ENCODE results near the gene CASKIN1.
A peak's percentile ranks its signal among the peaks of the same experiment; 100 is the strongest.
"Not testable (repeated sequence)": the region's sequence is repeated elsewhere in the genome, so short reads cannot be mapped to it uniquely, and the experiment has no call there.

The CASKIN1 gene, protein sequence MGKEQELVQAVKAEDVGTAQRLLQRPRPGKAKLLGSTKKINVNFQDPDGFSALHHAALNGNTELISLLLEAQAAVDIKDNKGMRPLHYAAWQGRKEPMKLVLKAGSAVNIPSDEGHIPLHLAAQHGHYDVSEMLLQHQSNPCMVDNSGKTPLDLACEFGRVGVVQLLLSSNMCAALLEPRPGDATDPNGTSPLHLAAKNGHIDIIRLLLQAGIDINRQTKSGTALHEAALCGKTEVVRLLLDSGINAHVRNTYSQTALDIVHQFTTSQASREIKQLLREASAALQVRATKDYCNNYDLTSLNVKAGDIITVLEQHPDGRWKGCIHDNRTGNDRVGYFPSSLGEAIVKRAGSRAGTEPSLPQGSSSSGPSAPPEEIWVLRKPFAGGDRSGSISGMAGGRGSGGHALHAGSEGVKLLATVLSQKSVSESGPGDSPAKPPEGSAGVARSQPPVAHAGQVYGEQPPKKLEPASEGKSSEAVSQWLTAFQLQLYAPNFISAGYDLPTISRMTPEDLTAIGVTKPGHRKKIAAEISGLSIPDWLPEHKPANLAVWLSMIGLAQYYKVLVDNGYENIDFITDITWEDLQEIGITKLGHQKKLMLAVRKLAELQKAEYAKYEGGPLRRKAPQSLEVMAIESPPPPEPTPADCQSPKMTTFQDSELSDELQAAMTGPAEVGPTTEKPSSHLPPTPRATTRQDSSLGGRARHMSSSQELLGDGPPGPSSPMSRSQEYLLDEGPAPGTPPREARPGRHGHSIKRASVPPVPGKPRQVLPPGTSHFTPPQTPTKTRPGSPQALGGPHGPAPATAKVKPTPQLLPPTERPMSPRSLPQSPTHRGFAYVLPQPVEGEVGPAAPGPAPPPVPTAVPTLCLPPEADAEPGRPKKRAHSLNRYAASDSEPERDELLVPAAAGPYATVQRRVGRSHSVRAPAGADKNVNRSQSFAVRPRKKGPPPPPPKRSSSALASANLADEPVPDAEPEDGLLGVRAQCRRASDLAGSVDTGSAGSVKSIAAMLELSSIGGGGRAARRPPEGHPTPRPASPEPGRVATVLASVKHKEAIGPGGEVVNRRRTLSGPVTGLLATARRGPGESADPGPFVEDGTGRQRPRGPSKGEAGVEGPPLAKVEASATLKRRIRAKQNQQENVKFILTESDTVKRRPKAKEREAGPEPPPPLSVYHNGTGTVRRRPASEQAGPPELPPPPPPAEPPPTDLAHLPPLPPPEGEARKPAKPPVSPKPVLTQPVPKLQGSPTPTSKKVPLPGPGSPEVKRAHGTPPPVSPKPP (N-terminal part only)

DNA sequence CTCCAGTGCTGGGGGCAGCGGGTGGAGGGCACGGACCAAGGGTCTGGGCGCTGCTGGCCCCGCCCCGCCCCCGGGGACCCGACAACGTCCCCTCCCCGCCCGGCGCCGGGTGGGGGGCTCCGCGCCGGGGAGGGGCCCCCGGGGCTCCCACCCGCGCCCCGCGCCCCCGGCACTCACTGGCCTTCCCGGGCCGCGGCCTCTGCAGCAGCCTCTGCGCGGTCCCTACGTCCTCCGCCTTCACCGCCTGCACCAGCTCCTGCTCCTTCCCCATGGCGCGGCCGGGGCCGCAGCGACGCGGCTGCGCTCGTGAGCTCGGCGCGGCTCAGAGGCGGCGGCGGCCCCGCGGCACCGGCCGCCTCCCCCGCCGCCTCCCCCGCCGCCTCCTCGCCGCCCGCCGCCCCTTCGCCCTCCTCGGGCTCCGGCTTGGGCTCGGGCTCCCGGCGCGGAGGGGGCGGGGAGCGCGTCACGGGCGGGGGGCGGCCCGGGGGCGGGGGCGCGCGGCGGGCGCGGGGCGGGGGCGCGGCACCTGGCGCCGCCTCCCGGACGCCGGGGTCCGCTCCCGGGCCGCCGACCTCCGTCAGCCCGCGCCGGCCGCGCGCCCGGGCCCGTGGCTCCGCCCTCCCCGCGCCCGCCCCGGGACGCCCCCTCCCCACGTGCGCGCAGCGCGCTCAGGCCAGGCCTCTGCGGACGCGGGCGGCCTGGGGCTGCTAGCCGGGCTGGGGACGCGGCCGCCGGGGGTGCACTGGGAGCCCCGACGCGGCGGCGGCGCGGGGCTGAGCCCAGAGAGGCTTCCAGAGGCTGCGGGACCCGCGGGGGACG, at the start of gene CASKIN1:
Gene CASKIN1 (minus strand): TSS at position 444 of the 819 bp plus-strand sequence. CDS start 173 bp downstream, at position 271.
- peak; percentile 33 for DNase-seq

DNA sequence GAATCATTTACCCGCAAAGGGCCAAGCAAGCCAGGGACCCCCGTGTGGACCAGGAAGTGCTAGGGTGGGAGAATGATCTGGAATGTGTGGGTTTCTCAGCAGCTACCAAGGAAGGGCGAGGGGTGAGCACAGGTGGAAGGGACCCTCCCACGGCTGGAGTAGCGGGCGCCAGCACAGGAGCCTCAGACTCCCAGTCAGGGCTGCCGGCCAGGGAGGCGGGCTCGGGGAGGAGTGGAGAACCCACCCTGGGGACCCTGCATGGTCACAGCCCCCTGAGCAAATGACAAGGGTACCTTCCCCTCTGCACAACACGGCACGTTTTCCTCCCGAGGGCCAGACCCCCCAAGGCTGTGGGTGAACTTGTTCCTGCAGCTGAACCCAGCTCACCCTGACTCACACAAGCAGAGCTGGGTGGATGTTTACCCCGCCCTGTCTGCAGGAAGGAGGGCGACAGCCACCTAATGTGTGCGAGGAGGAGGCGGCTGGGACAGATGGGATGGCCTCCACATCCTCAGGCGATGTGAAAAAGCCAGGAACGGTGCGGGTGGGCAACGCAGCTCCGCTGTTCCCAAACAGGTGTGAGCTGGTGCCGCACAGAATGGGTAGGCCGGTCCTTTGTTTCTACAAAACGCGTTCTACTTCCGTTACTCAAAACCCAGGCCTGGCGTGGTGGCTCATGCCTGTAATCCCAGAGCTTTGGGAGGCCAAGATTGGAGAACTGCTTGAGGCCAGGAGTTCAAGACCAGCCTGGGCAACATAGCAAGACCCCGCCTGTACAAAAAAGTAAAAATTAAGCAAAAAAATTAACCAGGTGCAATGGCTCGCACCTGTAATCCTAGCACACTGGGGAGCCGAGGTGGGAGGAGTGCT, 48.8 kb upstream of the CASKIN1 start:
- no peak for DNase-seq

DNA sequence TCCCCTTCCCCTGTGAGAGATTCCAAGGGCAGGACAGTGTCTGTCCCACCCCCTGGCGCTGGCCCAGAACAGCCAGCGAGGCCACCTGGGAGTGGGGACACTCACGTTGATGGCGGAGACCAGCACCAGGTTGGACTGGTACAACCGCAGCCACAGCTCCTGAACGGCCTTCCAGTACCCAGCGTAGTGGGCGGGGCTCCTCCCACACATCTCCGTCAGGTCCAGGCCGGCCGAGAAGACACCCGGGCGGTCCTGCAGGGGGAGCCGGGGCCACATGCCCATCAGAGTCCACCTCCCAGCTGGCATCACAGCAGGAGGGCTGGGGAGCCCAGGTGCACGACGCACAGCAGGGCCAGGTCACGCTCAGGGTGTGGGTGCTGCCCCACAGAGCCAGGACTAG, 47.9 kb upstream of the CASKIN1 start:
- DNase-seq: no peak

DNA sequence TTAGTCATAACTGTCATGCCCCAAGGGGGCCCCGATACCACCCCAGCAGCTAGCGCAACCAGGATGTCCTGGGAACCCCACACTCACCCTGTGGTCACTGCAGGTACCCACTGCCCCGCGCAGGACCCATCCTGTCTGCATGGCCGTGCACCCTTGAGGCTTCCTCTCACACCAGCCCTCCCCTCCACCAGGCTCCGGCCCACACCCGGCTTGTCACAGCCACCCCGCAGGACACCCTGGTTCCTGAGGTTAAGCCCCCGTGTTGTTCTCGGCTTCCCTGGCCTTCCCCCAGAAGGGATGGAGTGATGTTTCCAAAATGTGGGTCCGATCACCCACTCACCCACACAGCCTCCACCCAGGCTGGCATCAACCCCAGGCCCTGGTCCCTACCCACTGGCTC, 47.4 kb upstream of the CASKIN1 start:
- DNase-seq: no peak

DNA sequence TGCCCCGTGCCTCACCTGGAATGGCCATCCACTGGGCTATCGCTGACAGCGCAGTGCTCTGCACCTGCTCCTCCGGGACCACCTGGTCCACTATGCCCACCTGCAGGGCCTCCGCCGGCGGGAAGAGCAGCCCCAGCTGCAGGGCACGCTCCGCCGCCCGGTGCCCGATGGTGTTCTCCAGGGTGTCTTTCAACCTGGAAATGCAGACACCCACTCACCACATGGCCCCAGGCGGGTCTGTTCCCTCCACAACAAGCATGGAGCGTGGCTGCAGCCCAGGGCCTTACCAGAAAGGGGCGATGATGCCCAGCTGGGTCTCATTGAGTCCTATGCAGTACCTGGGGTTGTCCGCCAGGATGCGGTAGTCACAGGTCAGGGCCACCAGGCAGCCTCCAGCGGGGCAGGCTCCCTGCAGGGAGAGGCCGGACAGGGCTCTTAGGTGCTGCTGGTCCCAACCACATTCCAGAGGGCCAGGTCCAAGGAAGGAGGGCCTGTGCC, 46.7 kb upstream of the CASKIN1 start:
- DNase-seq: no peak

DNA sequence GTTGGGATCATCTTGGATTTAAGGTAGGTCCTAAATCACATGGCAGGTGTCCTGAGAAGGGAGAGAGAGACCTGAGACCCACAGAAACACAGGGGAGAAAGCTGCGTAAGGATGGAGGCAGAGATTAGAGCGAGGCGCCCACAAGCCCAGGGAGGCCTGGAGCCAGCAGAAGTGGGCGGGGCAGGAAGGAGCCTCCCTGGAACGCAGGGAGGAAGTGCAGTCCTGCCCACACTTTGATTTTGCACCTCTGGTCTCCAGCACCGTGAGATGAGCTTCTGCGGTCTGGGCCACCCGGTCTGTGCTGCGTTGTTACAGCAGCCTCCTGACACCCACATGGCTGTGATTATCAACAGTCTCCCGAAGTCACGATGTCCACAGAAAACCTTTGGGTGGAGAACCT, 46.2 kb upstream of the CASKIN1 start:
- DNase-seq: no peak

DNA sequence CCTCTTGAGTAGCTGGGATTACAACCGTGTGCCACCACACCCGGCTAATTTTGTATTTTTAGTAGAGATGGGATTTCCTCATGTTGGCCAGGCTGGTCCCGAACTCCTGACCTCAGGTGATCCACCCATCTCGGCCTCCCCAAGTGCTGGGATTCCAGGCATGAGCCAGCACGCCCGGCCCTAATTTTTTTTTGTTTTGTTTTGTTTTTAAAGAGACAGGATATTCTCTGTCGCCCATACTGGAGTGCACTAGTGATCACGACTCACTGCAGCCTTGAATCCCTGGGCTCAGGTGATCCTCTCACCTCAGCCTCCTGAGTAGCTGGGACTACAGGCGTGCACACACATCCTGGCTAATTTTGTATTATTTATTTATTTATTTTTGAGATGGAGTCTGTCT, 43.9 kb upstream of the CASKIN1 start:
- not testable (repeated sequence) for DNase-seq

DNA sequence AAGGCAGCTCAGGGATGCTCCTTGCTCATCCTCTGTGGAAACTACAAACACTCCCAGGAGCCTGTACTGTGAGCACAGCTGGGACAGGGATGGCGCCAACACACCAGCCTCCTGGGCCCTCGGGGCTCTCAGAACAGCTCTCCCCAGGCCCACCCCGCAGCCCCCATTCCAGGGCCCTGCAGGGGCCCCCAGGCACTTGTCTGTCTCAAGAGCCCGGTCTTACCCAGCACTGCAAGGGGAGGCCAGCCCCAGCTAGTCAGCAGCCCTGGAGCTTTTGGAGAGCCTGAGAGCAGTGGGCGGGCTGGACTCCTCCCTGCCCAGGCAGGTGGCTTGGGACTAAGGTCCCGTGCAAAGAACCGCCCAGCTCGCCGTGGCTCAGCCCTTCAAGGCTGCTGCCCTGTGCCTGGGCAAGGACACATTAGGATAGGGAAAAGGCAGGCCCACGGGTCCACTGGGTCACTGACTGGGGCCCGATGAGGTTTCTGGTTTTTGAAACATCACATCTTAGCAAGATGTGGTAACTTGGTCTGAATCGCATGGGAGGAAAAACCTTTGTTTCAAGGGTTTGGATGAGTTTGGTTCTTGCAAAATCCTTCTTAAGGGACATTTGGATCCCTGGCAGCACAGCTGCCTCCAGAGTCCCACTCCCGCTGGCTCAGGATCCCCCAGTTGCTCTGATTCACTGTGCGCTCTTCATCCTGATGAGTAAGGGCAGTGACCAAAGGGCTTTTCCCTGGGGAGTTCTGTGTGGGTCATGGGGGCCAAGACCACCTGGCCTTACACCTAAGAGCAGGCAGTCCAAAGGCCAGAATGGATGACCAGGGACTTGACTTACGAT, 42.7 kb upstream of the CASKIN1 start:
- DNase-seq: no peak

DNA sequence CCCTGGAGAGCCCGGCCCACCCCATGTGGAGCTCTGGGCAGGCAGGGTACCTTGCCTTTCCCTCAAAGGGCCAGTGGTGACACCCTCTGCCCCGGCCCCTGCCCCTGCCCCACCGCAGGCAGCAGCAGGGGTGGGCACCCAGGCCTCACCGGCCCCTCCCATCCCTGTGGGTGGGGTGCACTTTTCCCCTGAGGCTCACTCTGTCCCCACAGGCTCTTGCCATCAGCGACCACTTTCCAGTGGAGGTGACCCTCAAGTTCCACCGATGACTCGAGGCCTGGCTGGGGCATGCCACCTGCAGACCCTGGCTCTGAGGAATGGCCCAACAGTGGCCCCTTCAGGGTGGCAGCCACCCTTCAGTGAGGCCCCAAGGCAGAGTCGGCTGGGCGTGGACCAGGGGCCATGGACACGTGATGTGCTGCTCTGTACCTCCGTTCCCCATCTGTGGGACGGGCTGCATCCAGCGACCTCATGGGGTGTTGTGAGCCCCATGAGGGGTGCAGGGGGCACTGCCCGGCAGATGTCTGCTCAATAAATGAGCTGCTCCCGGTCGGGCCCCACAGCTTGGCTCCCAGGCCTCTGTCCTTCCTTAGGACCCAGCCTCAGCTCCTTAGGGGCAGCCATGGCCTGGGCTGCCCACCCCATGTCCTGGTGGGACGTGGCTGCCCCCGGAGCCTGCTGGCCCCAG, 41.9 kb upstream of the CASKIN1 start:
- no peak for DNase-seq

DNA sequence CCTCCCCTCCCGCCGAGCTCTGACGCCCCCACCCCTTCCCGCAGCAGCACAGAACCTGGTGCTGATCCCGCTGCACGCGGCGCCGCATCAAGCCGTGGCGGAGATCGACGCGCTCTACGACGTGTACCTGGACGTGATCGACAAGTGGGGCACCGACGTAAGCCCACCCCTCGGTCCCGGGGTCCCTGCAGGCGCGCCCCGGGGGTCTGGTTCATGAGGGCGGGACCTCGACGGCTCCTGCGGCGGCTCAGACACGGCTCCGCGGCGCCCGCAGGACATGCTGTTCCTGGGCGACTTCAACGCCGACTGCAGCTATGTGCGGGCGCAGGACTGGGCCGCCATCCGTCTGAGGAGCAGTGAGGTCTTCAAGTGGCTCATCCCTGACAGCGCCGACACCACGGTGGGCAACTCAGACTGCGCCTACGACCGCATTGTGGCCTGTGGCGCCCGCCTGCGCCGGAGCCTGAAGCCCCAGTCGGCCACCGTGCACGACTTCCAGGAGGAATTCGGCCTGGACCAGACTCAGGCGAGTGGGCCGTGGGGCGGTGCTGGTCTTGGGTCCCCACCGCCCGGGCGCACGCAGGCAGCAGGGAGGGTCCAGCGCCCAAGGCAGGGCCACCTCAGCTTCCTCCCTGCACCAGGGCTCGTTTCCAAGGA, 41.2 kb upstream of the CASKIN1 start:
- no peak for DNase-seq

DNA sequence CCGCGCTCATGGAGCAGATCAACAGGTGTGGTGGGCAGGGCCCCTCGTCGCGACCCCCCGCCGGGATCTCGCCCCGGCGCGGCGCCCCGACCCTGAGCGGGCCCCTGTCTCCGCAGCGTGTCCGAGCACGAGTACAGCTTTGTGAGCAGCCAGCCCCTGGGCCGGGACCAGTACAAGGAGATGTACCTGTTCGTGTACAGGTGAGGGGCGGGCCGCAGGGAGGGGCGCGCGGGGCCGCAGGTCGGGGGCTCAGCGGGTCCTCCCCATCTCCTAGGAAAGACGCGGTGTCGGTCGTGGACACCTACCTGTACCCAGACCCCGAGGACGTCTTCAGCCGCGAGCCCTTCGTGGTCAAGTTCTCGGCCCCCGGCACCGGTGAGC, 40.7 kb upstream of the CASKIN1 start:
- no peak for DNase-seq

DNA sequence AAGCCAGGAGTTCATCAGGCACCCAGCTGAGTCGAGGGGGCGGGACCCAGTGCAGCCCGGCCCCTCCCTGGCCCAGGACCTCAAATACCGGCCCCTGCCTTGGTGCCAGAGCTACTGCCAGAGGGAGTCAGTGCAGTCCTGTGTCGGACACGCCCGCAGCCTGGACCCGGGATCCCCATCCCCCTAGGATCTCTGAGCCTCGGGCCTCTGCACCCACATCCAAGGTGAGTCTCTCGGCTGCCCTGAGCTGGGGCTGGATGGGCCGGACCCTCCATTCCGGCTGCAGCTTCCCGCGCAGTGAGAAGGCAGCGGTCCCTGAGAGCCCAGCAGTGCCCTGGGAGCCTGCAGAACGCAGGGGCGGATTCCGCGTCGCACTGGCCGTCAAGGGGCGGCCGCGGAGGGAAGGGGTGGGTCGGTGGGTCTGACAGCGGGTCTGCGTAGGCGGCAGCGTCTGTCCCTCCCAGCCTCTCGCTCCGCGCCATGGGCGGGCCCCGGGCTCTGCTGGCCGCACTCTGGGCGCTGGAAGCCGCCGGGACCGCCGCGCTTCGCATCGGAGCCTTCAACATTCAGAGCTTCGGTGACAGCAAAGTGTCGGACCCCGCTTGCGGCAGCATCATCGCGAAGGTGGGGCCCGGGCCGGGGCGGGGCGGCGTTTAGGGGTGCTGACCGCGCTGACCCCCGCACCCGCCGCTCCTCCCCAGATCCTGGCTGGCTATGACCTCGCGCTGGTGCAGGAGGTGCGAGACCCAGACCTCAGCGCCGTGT, 40.1 kb upstream of the CASKIN1 start, which contains the start of gene DNASE1L2:
Gene DNASE1L2 (plus strand): TSS at position 108 of the 765 bp plus-strand sequence. CDS start 373 bp downstream, at position 481.
- no peak for DNase-seq

DNA sequence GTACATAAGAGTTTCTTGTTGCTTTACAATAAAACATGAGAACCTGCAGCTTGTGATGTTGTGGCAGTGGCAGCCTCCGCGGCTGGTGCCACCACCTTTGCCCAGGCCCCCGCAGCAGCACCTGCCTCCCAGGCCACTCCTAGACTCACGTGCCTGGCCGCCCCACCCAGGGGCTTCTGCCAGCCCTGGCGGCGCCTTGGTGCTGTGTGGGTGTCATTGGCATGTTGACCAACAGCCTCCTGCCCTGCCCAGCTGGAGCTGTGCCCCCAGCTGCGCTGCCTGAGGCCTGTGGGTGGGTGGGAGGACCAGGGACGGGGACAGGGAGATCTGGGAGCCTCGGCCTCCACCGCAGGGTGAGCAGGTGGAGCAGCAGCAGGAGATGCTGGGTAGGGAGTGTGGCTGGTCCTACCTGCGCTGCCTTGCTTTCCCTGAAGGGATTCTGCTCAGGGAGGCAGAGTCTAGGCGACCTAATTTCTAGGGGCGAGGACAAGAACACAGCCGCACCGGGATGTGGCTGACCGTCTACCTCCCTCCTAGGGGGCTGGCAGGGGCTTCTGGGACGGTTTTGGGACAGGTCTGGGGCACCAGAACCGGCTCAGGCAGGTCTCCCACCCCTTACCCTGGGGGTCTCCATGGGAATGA, 39.4 kb upstream of the CASKIN1 start:
- DNase-seq: no peak

DNA sequence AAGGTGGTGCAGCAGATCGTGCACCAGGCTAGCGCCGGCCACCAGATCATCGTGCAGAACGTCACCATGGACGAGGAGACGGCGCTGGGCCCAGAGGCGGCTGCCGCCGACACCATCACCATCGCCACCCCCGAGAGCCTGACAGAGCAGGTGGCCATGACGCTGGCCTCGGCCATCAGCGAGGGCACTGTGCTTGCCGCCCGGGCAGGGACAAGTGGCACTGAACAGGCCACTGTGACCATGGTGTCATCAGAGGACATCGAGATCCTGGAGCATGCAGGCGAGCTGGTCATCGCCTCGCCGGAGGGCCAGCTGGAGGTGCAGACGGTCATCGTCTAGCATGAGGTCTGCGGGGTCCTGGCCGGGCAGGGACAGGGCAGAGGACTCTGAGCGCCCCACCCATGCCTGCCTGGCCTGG, 38.8 kb upstream of the CASKIN1 start:
- DNase-seq: no peak

DNA sequence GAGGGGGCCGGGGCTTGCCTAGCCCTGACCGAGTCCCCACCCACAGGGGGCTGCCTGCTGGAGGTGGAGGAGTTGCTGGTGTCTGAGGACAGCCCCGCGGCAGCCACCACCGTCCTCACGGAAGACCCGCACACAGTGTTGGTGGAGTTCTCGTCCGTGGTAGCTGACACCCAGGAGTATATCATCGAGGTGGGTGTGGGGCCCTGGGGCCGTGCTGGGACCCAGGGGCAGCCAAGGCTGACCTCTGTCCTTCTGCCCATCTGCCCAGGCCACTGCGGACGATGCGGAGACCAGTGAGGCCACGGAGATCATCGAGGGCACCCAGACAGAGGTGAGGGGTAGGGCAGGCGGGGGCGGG, 38.4 kb upstream of the CASKIN1 start:
- no peak for DNase-seq

DNA sequence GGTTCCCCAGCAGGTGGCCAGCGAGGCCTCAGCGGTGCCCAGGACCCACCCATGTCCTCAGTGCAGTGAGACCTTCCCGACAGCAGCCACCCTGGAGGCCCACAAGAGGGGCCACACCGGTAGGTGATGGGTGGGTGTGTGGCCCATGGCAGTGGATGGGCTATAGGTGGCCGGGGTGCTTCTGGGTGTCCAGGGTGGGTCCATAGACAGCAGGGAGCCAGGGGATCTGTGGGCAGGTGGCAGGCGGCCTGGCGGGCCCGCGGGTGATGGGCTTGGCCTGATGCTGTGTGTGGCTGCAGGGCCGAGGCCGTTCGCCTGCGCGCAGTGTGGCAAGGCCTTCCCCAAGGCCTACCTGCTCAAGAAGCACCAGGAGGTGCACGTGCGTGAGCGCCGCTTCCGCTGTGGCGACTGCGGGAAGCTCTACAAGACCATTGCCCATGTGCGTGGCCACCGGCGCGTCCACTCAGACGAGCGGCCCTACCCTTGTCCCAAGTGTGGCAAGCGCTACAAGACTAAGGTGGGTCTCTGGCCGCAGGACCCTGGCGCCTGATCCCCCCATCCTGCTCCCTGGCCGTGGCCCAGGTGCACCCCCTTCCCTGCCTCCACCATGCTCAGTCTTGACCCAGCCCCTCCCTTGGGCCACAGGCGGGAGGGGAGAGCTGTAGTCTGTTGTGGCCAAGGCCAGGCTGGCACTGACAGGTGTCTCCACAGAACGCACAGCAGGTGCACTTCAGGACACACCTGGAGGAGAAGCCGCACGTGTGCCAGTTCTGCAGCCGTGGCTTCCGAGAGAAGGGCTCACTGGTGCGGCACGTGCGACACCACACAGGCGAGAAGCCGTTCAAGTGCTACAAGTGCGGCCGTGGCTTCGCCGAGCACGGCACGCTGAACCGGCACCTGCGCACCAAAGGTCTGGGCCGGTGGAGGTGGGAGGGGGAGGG, 37.7 kb upstream of the CASKIN1 start:
- DNase-seq: no peak
